Chondrocyte (in vitro differentiated cells): Measurements from ENCODE around the gene SHISA6. TPM values are rescaled to one million over a fixed set of nuclear protein-coding genes. Genes with fewer than 3 reads are reported as not detected.

Experiments used
- DNase-seq: peaks from one replicate; pipeline ENCODE4 v3.0.0; 2021; ENCODE audit warnings: mixed read lengths, low spot score
- H3K27ac Mint-ChIP-seq: one replicate; pipeline ENCODE4 v1.8.0; 2021; ENCODE audit warnings: mild to moderate bottlenecking, moderate library complexity, mixed read lengths; ENCODE audit not compliant: unreplicated experiment
- H3K27me3 Mint-ChIP-seq: 2 replicates; pipeline ENCODE4 v1.8.0; 2021; ENCODE audit warnings: low read depth, mixed read lengths
- H3K36me3 Mint-ChIP-seq: 2 replicates; pipeline ENCODE4 v1.8.0; 2021; ENCODE audit warnings: low read depth, mixed read lengths
- H3K4me1 Mint-ChIP-seq: 2 replicates; pipeline ENCODE4 v1.8.0; 2021; ENCODE audit warnings: low read depth, mild to moderate bottlenecking, mixed read lengths
- H3K4me3 Mint-ChIP-seq: one replicate; pipeline ENCODE4 v1.8.0; 2021; ENCODE audit warnings: mild to moderate bottlenecking, moderate library complexity, mixed read lengths; ENCODE audit not compliant: unreplicated experiment
- H3K9me3 Mint-ChIP-seq: 2 replicates; pipeline ENCODE4 v1.8.0; 2021; ENCODE audit warnings: low read depth, mixed read lengths
- CTCF ChIP-seq: fragments of 200-600 bp; sonication (generic); IDR thresholded peaks from 2 replicates; pipeline ENCODE4 v1.5.0; 2021; ENCODE audit warnings: antibody characterized with exemption, mild to moderate bottlenecking, moderate library complexity
- total RNA-seq: library from RNA; stranded (reverse); gene quantifications from 3 replicates; pipeline ENCODE4 v1.2.1, GENCODE V29; 2021

Gene SHISA6
- total RNA-seq, 1 donor from 2014 or later = not detected

DNA sequence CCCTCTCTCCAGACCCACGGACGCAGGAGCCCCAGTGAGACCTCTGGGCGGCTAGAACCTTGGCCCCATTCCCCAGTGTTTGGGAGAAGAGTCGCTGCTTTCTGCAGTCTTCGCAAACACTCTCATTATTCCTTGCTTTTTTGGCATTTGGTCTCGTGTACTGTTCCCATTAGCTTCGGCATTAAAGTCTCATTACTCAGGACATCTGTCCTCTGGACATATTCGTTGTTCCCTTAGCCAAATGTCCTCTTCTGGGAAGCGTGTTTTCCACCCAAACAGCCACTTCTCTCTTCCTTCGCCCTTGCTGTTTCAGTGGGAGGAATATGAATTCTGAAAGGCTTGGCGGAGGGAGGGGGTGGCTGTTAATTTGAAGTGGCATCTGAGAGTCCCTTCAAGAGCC lies 11.1 kb downstream of the SHISA6 start:
- no peak overlapping the region for H3K4me3 Mint-ChIP-seq
- no peaks in the 10 kb centered on the region for H3K36me3 Mint-ChIP-seq
- no peaks in the 10 kb centered on the region for H3K4me1 Mint-ChIP-seq
- no peak overlapping the region for H3K27ac Mint-ChIP-seq
- H3K9me3 Mint-ChIP-seq = no peaks in the 10 kb centered on the region
- DNase-seq = no peak
- TF ChIP-seq CTCF = no peak
- peaks cover 15% of the 10 kb centered on the region for H3K27me3 Mint-ChIP-seq

GRCh38 chr17:11256877-11257276 lies 15.9 kb downstream of the SHISA6 start:
- Mint-ChIP-seq H3K36me3 (no peaks in the 10 kb centered on the region), H3K27ac (no peak overlapping the region), H3K9me3 (peaks cover 2% of the 10 kb centered on the region), H3K4me3 (no peak overlapping the region), H3K27me3 (peaks cover 14% of the 10 kb centered on the region), H3K4me1 (no peaks in the 10 kb centered on the region)
- TF ChIP-seq CTCF = no peak
- DNase-seq = no peak

DNA sequence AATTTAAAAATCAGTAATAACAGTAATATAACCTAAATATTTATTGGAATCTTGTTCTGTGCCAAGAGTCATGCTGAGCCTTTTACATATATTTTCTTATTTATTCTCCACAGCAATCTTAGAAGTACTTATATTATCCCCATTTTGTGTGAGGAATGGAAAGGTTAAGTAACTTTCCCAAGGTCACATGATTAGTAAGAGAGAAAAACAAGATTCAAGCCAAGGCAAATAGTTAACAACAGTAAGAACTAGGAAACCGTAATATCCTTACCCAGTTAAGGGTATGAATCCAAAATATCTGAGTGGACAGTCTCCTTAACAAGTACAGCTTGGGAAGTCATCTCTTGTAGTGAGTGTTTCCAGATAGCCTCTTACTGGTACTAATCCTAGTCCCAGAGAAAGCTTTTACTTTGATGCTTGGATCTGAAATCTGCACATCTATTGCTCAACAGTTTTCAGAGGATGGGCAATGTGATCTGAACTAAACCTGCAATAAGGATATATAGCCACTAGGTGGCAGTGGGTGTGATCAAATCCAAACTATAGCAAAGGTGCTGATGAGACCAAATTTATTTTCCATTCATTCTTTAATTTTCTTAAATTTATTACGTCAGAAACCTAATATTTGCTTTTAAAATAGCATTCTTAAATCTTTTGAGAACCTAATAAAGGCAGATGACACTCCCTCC lies 23.3 kb downstream of the SHISA6 start:
- H3K27ac Mint-ChIP-seq = no peak overlapping the region
- H3K27me3 Mint-ChIP-seq = peaks cover 2% of the 10 kb centered on the region
- H3K36me3 Mint-ChIP-seq = no peaks in the 10 kb centered on the region
- no peaks in the 10 kb centered on the region for H3K4me1 Mint-ChIP-seq
- DNase-seq = no peak
- no peak overlapping the region for H3K4me3 Mint-ChIP-seq
- TF ChIP-seq CTCF = peak; percentile 67
- H3K9me3 Mint-ChIP-seq = peaks cover 11% of the 10 kb centered on the region

GRCh38 chr17:11267999-11268575 lies 27.1 kb downstream of the SHISA6 start:
- H3K36me3 Mint-ChIP-seq = no peaks in the 10 kb centered on the region
- H3K27ac Mint-ChIP-seq = no peak overlapping the region
- TF ChIP-seq CTCF = no peak
- no peaks in the 10 kb centered on the region for H3K27me3 Mint-ChIP-seq
- no peak for DNase-seq
- peaks cover 2% of the 10 kb centered on the region for H3K9me3 Mint-ChIP-seq
- no peak overlapping the region for H3K4me3 Mint-ChIP-seq
- no peaks in the 10 kb centered on the region for H3K4me1 Mint-ChIP-seq

GRCh38 chr17:11269210-11269609 lies 28.2 kb downstream of the SHISA6 start:
- Mint-ChIP-seq H3K27me3 (no peaks in the 10 kb centered on the region), H3K4me3 (no peak overlapping the region), H3K9me3 (peaks cover 2% of the 10 kb centered on the region), H3K27ac (no peak overlapping the region), H3K36me3 (no peaks in the 10 kb centered on the region), H3K4me1 (no peaks in the 10 kb centered on the region)
- DNase-seq = no peak
- no peak for TF ChIP-seq CTCF
